Peyer's patch (tissue), 4 donors: ENCODE data around the gene AQP12B.

Experiments used
- POLR2A ChIP-seq, 2 donors: fragments of 450-650 bp; IDR thresholded peaks; one replicate each; pipeline ENCODE4 v1.5.1; 2017; ENCODE audit warnings: antibody characterized with exemption in 2 of 2, mild to moderate bottlenecking in 2 of 2, moderate library complexity in 2 of 2
- TF ChIP-seq, protein P1 (sequence below), 6 experiments: fragments of 450-650 bp in 4 of 6; fragments of 200-600 bp in 2 of 6; sonication (generic) in 1 of 6; IDR thresholded peaks; one replicate each; pipeline ENCODE4 v1.5.1; 2017 to 2019; ENCODE audit warnings: antibody characterized with exemption in 6 of 6, mild to moderate bottlenecking in 3 of 6, moderate library complexity in 1 of 6

GRCh38 chr2:240711296-240711695 is 28.6 kb upstream of the AQP12B start:
- TF ChIP-seq, protein P1, sequence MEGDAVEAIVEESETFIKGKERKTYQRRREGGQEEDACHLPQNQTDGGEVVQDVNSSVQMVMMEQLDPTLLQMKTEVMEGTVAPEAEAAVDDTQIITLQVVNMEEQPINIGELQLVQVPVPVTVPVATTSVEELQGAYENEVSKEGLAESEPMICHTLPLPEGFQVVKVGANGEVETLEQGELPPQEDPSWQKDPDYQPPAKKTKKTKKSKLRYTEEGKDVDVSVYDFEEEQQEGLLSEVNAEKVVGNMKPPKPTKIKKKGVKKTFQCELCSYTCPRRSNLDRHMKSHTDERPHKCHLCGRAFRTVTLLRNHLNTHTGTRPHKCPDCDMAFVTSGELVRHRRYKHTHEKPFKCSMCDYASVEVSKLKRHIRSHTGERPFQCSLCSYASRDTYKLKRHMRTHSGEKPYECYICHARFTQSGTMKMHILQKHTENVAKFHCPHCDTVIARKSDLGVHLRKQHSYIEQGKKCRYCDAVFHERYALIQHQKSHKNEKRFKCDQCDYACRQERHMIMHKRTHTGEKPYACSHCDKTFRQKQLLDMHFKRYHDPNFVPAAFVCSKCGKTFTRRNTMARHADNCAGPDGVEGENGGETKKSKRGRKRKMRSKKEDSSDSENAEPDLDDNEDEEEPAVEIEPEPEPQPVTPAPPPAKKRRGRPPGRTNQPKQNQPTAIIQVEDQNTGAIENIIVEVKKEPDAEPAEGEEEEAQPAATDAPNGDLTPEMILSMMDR (IDR thresholded peaks at IDR 0.05), result no peak
- TF ChIP-seq POLR2A (IDR thresholded peaks at IDR 0.05), result no peak
